ENCODE measurements around the gene VSIR.

VSIR gene

DNA sequence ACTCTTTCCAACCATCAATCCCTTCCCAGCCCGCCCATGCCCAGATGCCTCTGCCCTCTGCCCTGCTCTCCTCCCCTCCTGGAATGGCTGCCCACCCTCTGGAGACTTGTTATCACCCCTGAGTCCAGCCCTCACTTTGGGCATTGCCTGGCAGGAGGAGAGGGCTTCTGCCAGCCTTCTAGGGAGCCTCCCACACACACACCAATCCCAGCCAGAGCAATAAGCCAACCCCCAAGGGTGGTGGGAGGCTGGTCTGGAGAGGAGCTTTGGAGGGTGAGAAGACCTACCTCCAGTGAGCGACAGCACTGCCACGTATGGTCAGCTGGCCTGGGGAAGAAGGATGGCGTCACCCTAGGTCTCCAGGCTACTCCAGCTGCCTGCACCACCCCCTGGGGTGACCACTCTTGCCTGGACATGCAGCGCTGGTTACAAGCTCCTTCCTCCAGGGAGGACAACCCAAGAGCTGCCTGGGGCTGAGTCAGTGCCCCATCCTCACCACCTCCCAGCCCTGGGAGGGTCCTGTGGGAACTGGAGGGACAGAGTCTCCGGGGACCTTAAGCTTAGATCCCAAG lies 62.2 kb downstream of the VSIR start:
- no peak for DNase-seq

DNA sequence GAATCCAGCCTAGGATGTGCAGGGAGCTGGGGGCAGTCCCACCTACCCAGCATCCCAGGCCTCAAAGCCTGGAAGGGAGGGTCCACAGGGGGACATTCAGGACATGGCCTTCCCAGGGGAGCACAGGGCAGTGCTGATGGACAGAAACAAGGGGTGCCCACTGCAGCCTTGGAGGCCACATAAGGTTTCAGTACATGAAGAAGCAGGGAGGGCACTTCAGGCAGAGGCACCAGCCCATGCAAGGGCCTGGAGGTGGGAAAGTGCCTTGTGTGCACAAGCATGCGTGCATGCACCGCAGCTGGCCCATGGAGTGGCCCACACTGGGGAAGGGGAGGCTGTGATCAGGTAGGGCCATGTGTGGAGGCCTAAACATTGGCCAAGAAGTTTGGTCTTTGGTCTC lies 62.8 kb downstream of the VSIR start:
- no peak for DNase-seq

DNA sequence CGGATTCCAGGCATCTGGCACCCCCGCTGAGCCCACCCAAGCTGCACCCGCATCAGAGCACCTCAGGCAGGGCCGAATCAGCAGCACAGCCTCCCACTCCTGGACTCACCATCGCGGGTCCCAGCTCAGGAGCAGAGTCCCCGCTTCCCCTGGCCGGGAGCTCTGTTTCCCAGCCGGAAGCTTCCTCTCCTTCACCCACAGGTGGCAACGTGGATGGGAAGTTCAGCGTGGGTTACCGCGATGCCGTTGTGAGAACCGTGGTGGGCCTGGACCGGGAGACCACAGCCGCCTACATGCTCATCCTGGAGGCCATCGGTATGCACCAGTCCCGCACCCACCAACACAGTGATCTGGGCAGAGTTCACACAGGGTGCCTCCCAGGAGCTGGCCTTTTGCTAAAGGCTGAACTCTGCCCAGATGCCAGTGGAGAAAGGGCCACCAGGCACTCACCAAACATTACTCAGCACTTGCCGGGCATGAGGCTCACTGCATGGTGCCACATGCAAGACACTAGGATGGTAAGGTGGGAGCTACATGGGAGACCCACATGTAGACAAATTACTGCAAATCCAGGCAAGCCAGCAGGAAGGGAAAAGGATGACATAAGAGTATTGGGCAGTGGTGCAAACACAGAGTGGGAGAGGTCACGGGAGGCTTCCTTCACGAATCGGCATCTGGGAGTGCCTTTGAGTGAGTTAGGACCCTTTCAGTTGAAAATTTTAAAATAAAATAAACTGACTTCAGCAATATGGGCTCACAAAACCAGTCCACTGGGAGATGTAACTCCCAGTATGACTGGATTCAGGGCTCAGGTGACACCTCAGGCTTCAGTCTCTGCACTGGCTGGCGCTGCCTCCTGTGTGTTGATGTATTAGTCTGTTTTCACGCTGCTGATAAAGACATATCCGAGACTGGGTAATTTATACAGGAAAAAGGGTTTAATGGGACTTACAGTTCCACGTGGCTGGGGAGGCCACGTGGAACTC lies 64.1 kb downstream of the VSIR start:
- DNase-seq, result no peak

DNA sequence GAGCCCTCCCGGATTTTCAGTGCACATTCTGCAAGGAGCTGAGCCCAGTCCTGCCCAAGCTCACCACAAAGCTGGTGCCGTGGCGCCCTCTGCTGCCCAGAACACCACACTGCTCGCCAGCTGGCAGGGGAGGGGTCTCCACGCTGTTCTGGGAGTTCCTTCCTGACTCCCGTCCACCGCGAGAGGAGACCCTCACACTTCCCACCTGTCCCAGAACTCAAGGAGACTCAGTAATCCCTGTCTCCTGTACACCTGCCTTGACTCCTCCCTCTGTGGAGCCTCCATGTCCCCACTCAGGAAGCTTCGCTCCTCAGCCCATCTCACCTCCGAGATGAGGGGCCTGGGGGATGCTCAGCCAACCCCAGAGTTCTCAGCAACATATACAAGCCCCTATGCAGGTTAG lies 65.0 kb downstream of the VSIR start:
- no peak for DNase-seq

DNA sequence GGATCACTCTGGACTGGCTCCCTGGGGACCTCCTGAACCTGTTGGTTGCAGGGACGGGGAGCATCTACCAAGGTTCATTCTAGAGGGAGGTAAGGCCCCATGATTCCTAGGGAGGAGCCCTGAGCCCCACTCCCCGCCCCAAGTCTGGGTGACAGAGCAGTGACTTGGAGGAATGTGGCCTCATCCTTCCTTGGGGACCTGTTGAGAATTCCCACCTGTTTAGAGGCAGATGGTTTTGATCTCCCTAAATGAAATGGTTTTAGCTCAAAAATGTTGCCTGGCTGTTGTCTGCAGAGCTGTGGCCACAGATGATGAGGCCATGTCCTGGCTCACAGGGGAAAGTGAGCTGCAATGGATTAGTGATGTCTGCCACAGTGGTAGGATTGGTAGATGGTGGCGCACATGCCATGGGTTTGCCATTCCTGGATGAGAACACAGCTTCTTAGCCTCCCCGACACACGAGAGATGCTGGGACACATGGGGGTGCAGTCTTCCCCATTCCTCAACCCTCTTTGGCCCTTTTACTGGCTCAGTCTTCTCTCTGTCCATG lies 66.0 kb downstream of the VSIR start:
- no peak for DNase-seq

DNA sequence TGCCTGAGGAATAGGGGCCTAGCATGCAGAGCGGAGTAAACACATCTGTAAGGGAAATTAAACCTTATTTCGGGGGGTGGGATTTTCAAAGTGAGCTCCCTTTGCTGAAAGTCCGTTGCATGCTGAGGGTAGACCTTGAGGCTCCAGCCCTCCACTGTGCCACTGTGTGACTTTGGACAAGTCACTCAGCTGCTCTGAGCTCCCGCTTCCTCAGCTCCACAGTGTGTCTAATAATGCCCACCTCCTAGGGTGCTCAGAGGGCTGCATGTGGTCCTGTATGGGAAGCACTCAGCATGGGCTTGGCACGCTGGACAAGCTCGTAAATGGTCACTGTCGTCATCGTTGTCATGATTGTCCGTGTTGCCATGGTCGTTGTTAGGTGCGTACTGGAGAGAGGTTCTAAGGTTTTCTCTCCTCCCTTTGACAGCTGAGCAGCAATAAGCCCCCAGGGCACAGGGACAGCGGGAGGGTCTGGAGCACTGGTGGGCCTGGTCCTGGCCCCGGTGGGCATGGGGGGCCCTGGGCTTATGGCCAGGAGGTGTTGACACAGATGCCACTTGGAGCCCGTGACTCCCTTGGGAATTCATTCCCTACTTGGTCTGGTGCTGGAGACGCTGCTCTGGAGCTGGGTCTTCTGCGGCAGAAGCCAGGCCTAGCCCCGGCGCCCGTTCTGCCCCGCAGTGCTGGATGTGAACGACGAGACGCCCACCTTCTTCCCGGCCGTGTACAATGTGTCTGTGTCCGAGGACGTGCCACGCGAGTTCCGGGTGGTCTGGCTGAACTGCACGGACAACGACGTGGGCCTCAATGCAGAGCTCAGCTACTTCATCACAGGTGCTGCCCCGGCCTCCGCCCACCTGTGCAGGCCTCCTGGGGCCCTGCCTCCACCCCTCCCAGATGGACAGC lies 66.9 kb downstream of the VSIR start:
- DNase-seq, result no peak

DNA sequence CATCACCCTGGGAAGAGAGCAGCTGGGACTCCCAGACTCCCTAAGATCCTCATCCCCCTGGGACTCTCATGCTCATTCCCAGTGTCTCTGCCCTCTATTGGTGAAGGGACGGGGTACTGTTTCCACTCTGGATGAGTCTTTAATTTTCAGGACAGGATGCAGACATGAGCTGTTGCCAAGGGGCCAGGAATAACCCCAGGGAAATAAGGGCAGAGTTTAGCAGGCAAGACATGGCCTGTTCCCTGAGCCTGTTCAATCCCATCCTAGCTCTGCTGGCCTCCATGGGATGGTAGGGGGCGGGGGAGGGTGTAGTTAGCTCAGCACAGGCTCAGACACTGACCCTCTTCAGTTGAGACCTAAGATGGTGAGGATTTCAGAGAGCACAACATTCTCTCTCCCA lies 67.7 kb downstream of the VSIR start:
- DNase-seq, result no peak

DNA sequence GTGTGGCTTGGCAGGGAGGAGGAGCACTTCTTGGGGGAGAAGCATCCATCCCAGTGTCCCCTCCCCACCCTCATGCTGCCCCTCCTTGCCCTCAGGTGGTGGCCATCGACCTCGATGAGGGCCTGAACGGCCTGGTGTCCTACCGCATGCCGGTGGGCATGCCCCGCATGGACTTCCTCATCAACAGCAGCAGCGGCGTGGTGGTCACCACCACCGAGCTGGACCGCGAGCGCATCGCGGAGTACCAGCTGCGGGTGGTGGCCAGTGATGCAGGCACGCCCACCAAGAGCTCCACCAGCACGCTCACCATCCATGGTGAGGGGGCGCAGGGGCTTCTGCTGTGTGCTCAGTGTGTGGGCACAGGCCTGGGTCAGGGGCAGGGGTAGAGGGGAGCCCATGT lies 68.5 kb downstream of the VSIR start:
- DNase-seq, result no peak

DNA sequence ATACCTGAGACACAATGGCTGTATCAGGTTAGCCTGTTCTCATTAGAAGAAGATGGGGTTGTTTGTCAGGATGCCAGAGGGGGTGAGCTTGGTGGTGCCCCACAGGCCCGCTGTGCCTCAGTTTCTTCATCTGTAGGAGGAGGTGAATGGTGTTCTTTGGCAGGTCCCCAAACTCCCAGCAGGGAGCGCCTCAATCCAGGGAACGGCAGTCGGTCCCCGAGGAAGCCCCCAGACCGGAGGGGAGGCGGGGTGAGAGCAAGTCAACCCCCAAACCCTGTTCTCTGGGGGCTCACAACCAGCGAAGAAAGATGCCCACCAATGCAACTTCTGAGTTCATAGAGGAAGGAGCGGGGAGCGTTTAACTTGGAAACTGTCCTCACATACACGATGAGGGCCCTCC lies 69.7 kb downstream of the VSIR start:
- no peak for DNase-seq

DNA sequence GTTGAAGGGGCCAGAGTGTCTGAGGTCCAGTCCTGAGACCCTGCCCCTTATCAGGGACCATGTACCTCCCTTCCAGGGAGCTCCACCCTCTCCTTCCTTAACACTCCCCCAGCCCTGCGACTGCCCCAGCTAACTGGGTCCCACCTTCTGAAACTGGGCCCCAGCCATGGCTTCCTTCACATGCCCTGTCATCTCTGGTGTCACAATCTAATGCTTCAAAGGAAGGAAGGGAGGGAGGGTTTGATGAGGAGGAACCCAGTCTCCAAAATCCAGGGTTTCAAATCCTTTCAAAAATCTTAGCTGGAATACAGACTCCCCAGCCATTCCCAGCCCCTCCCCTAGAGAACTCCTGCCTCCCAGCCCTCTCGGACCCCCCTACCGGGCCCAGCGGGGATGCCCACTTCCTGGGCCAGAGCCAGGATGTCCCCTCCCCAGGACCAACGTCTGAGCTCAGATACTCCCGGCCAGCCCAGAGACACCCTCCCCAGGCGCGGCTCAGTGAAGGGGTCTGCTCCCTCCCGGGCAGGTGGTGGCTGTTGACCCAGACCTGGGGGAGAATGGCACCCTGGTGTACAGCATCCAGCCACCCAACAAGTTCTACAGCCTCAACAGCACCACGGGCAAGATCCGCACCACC lies 71.7 kb downstream of the VSIR start:
- no peak for DNase-seq

DNA sequence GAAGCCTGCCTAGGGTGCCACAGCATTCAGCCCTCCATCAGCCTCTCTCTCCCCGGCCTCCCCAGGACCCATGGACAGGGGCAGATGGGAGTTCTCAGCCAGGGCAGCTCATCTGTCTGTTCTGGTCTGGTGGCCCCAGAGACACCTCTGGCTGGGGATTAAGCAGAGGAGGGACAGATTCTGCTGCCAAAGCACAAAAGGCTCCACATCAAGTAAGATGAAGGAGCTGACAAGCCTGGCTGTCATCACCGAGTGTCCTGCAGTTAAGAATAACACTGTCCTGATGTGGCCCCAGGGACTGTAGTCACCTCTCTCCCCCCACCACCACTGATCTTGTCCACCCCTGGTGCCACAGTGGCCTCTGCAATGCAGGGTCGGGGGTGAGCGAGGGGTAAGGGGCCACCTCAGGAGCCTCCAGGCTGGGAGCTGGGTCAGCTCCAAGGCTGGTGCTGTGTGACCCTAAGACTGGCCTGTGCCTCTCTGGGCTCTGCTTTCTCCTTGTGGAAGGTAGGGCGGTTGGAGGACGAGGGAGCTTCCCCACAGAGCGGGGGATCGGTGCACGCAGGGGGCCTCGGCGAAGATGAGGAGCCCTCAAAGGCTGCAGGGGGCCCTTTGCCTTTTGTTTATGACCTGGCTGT lies 72.5 kb downstream of the VSIR start:
- DNase-seq, result no peak

DNA sequence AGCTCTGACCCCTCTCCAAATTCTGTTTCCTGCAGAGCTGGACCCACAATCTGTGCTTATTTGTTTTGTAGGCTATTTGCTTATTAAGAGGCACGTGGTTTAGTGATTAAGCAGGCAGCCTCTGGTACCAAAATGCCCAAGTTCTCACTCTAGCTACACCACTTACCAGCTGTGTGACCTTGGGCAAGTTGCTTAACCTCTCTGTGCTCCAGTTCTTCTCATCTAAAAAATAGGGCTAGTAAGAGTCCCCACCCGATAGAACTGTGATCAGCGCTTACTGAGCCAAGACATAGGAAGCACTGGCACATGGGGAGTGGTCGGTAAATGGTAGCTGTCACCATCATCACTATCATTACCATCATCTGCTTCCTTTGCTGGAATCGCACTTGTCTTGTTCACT lies 74.6 kb downstream of the VSIR start:
- no peak for DNase-seq

DNA sequence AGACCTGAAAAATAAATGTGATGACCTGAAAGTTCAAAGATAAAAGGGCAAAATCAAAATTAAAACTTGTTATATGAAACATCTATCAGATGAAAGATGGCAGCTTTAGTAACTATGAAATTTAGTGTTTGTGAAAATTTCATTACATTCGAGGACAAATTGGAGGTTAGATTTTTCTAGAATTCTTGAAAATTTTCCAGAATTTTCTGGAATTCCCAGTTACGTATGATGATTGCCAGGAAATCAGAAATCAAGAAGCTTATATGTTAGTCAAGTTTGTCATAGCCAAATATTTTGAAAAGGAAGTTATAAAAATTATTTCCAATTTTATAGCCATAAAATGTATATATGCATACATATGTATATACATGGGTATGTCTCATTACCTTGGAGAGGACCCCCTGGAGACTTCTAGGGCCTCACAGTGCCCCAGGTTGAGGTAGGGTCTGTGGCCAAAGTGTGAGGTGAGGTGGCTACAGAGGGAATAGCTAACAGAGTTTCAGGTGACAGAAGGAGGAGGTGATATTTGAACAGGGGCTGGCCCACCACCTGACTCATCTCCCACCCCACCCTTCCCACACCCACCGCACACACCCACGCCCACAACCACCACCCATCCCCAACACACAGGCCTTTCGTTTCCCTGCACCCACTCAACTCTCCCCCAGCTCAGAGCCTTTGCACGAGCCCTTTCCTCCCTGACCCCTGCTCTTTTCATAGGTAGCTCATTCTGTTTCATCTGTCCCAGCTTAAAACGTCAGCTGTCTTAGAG lies 75.2 kb downstream of the VSIR start:
- DNase-seq, result no peak
